Endothelial cell of umbilical vein (primary cell): ENCODE data around the gene ATP8B3. TPM values are rescaled to one million over a fixed set of nuclear protein-coding genes. Genes with fewer than 3 reads are reported as not detected.

ENCODE experiments used
- BruUV-seq: library from RNA; stranded (reverse); fragments of 400-500 nt; replicated peaks from 2 replicates; lab custom pipeline; 2021; lab: Mats Ljungman, UMichigan
- CTCF ChIA-PET: fragments of 300-600, 350-600 bp; sonication (Branson Sonifier 250); formaldehyde crosslinking; loops from one replicate; lab custom pipeline; 2021; ENCODE audit warnings: antibody characterized with exemption, inconsistent platforms; lab: Charles Lee
- POLR2A ChIA-PET: fragments of 300-600, 350-600 bp; sonication (Branson Sonifier 250); formaldehyde crosslinking; loops from one replicate; lab custom pipeline; 2021; ENCODE audit warnings: antibody characterized with exemption, inconsistent platforms; lab: Charles Lee
- DNase-seq: peaks from one replicate; pipeline ENCODE4 v3.0.0-alpha.2; 2011; ENCODE audit warnings: low read depth, low spot score
- FAIRE-seq: peaks from 2 replicates; lab custom pipeline; 2011; peaks lifted over from hg19 to GRCh38; lab: Jason Lieb, UNC
- H2AFZ ChIP-seq: 2 replicates; pipeline ENCODE4 v1.6.0; 2012; ENCODE audit warnings: low read depth, low read length, control low read depth, inconsistent platforms
- H3K27ac ChIP-seq: 2 replicates; pipeline ENCODE4 v1.5.1; 2011; ENCODE audit warnings: low read depth, mild to moderate bottlenecking, control low read depth, low read length, moderate library complexity; ENCODE audit not compliant: insufficient read depth
- H3K27me3 ChIP-seq, 2 experiments: 2 replicates each; pipeline versions ENCODE4 v1.6.0 to v1.6.1; 2011; ENCODE audit warnings: low read length in 2 of 2, mixed read lengths in 1 of 2; ENCODE audit not compliant: control insufficient read depth in 2 of 2, insufficient read depth in 2 of 2
- H3K36me3 ChIP-seq, 2 experiments: 2 replicates in 1 of 2; 3 replicates in 1 of 2; pipeline ENCODE4 v1.5.1; 2011; ENCODE audit warnings: low read length in 2 of 2, mild to moderate bottlenecking in 1 of 2, moderate library complexity in 1 of 2; ENCODE audit not compliant: control insufficient read depth in 2 of 2, insufficient read depth in 2 of 2; ENCODE audit errors: extremely low read depth in 1 of 2
- H3K4me1 ChIP-seq: 3 replicates; pipeline ENCODE4 v1.5.1; 2011; ENCODE audit warnings: mild to moderate bottlenecking, low read length; ENCODE audit not compliant: control insufficient read depth, insufficient read depth; ENCODE audit errors: extremely low read depth
- H3K4me2 ChIP-seq: 2 replicates; pipeline ENCODE4 v1.6.1; 2011; ENCODE audit warnings: low read length, control low read depth, mixed read lengths; ENCODE audit not compliant: insufficient read depth
- H3K4me3 ChIP-seq, 3 experiments: fragments of 200-600 bp in 1 of 3; sonication (generic), shearing (Covaris generic) in 1 of 3; replicated peaks in 1 of 3; 2 replicates each; pipeline ENCODE4 v1.5.1; 2011 to 2016; ENCODE audit warnings: control low read depth in 3 of 3, low read length in 3 of 3, mild to moderate bottlenecking in 2 of 3, inconsistent platforms in 1 of 3, low read depth in 1 of 3, moderate library complexity in 1 of 3; ENCODE audit not compliant: insufficient read depth in 1 of 3
- H3K79me2 ChIP-seq: 2 replicates; pipeline ENCODE4 v1.6.0; 2012; ENCODE audit warnings: low read length, inconsistent platforms; ENCODE audit not compliant: control insufficient read depth, insufficient read depth
- H3K9ac ChIP-seq: replicated peaks from 2 replicates; pipeline ENCODE3; 2011; ENCODE audit warnings: low read length, control low read depth; ENCODE audit not compliant: insufficient read depth; ENCODE audit errors: extremely low read depth
- H3K9me1 ChIP-seq: replicated peaks from 3 replicates; pipeline ENCODE4 v1.6.0; 2011; ENCODE audit warnings: mild to moderate bottlenecking, low read length; ENCODE audit not compliant: control insufficient read depth, insufficient read depth; ENCODE audit errors: extremely low read depth
- H3K9me3 ChIP-seq: replicated peaks from 2 replicates; pipeline ENCODE4 v1.5.1; 2012; ENCODE audit warnings: low read length, inconsistent platforms; ENCODE audit not compliant: control insufficient read depth, insufficient read depth
- H4K20me1 ChIP-seq: replicated peaks from 2 replicates; pipeline ENCODE3; 2011; ENCODE audit warnings: mild to moderate bottlenecking, low read length; ENCODE audit not compliant: control insufficient read depth, insufficient read depth; ENCODE audit errors: extremely low read depth
- EZH2 ChIP-seq: IDR thresholded peaks from 2 replicates; pipeline ENCODE4 v1.6.1; 2012; ENCODE audit warnings: borderline replicate concordance, low read depth, mild to moderate bottlenecking, moderate library complexity, low read length, inconsistent platforms; ENCODE audit not compliant: severe bottlenecking
- FOS ChIP-seq: IDR thresholded peaks from 2 replicates; pipeline ENCODE4 v1.6.1; 2011; ENCODE audit warnings: mild to moderate bottlenecking, low read length, moderate library complexity, borderline replicate concordance; ENCODE audit not compliant: insufficient read depth
- POLR2A ChIP-seq: IDR thresholded peaks from 2 replicates; pipeline ENCODE4 v1.6.1; 2012; ENCODE audit warnings: low read depth, mild to moderate bottlenecking, control low read depth, low read length
- dilution Hi-C: fragments of 300-500 bp; cut with MboI; formaldehyde crosslinking; loops from one replicate; pipeline ENCODE4 v1.15.0; 2019; ENCODE audit warnings: low sequenced_read_pairs; ENCODE audit not compliant: extremely low pct_ligation_motif_present
- intact Hi-C: fragments of 100-400 bp; cut with micrococcal nuclease; formaldehyde crosslinking; loops from one replicate; pipeline ENCODE4 v1.10.0; 2022
- polyA plus RNA-seq, 4 experiments: library from polyadenylated mRNA; depleted of rRNA in 3 of 4; stranded (reverse) in 3 of 4; unstranded in 1 of 4; fragments of >200 nt; gene quantifications; 2 replicates each; pipeline versions ENCODE4 v1.2.1 to v1.2.3, GENCODE V29; 2011 to 2012; ENCODE audit warnings: missing spikeins in 1 of 4
- total RNA-seq: library from RNA; stranded (reverse); gene quantifications from 2 replicates; pipeline ENCODE4 v1.2.3, GENCODE V29; 2021

The ATP8B3 gene
- total and polyA plus RNA-seq, 2 donors (not counting 3 experiments of a cell fraction or from before 2014, with no cell fraction given), result 1.1 to 7.3 TPM

- Histone ChIP-seq H3K27me3 (peaks cover 70 to 88% of the 10 kb centered on the region in 2 experiments), H3K4me1 (no peaks in the 10 kb centered on the region), H3K36me3 (no peaks in the 10 kb centered on the region), H3K4me3 (no peak within 1 kb of the TSS), H3K27ac (no peak within 1 kb of the TSS), H3K9me3 (no peaks in the 10 kb centered on the region), H3K4me2 (no peak within 1 kb of the TSS), H4K20me1 (no peaks in the 10 kb centered on the region), H3K9ac (no peak within 1 kb of the TSS), H3K79me2 (no peaks in the 10 kb centered on the region), H3K9me1 (no peaks in the 10 kb centered on the region), H2AFZ (no peak within 1 kb of the TSS)
- BruUV-seq, result no TSS peak
- CTCF ChIA-PET, result interaction anchor here (1.0 kb wide), 1 partner anchor 81 kb away, joined by 4 read pairs; no protein-coding TSS in a partner anchor
- DNase-seq (no peak), FAIRE-seq (no peak)
- TF ChIP-seq FOS (no peak), EZH2 (peak; percentile 71)
- intact Hi-C loops (no loop called here), dilution Hi-C loops (no loop called here)
- POLR2A ChIA-PET, result no interaction called here
Observed at GRCh38 chr19:1752757-1753728, 59.0 kb downstream of the ATP8B3 start, which contains the start of gene ONECUT3. Gene ONECUT3, plus strand, starts transcription at chr19:1753506. Its CDS starts 157 bp downstream, at chr19:1753663.

DNA sequence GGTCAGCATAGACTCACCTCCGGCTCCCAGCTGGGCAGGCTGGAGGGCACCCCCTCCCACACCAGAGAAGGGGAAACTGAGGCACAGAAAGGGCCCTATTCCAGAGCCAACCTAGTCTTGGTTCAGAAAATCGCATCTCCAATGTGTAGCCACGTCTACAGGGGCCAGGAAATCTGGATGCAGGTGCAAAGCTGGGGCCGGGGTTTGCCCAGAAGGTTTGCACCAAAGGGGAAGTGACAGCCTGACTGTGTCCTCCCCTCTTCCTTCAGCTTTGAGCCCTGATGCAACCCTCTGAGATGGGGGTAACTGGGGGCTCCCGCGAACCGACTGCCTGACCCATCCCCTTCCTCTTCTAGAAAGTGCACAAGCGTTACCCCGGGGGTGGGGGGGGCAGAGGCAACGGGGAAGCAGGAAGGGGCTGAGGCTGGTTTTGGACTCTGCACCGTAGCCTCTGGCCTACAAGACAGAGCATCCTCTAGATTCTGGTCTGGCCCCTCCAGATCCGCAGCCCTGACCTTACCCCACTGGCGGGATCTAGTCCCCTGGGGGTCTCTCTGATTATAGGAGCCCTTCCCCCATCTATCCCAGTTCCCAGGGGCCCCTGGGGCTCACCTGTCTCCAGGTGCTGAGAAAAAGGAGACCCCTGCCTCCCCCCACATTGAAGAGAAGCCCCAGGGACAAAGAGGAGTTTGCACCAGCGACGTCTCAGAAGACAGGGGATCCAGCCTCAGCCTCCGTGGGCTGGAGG lies 59.9 kb downstream of the ATP8B3 start:
- H3K79me2 ChIP-seq, result no peaks in the 10 kb centered on the region
- no peak overlapping the region for H3K4me2 ChIP-seq
- no peak overlapping the region for H2AFZ ChIP-seq
- peaks cover 3% of the 10 kb centered on the region for H3K4me1 ChIP-seq
- DNase-seq, result no peak
- TF ChIP-seq POLR2A (no peak), EZH2 (peak; percentile 7)
- BruUV-seq, result no TSS peak
- H3K27me3 ChIP-seq, result peaks cover 68 to 83% of the 10 kb centered on the region in 2 experiments
- H3K9ac ChIP-seq, result no peak overlapping the region
- H3K9me1 ChIP-seq, result no peaks in the 10 kb centered on the region
- H3K27ac ChIP-seq, result no peak overlapping the region
- intact Hi-C loops (no loop called here), dilution Hi-C loops (no loop called here)
- H4K20me1 ChIP-seq, result no peaks in the 10 kb centered on the region
- ChIA-PET CTCF (interaction anchor here (1.7 kb wide), 1 partner anchor 16 kb away, joined by 4 read pairs; no protein-coding TSS in a partner anchor), POLR2A (no interaction called here)
- no peak overlapping the region for H3K4me3 ChIP-seq
- H3K36me3 ChIP-seq, result no peaks in the 10 kb centered on the region
- no peak for FAIRE-seq
- H3K9me3 ChIP-seq, result no peaks in the 10 kb centered on the region
